IMR-90 (cell line): ENCODE results near the gene NDRG4. TPM values are rescaled to one million over a fixed set of nuclear protein-coding genes. Genes with fewer than 3 reads are reported as not detected.

ENCODE experiments used
- ATAC-seq: fragments of 200-7000 bp; cut with Tn5 transposase; 2 replicates; pipeline ENCODE4 v1.9.1; 2020; ENCODE audit warnings: low read depth, mild to moderate bottlenecking, moderate library complexity
- BruUV-seq: library from RNA; stranded (reverse); fragments of 400-500 nt; replicated peaks from 2 replicates; lab custom pipeline; 2021; lab: Mats Ljungman, UMichigan
- CTCF ChIA-PET: fragments of 300-600 bp; formaldehyde crosslinking; extraction: SDS; loops from one replicate; lab custom pipeline; 2021; ENCODE audit warnings: antibody characterized with exemption; lab: Yijun Ruan, JAX
- POLR2A ChIA-PET: fragments of 300-600 bp; sonication (Branson Sonifier 250); formaldehyde crosslinking; loops from one replicate; lab custom pipeline; 2022; ENCODE audit warnings: antibody characterized with exemption; ENCODE audit not compliant: unreplicated experiment; lab: Charles Lee
- DNase-seq: peaks from one replicate; pipeline ENCODE4 v3.0.0; 2013
- H2AFZ ChIP-seq: replicated peaks from 2 replicates; pipeline ENCODE3; 2013; ENCODE audit warnings: low read length, mild to moderate bottlenecking; ENCODE audit not compliant: poor library complexity
- H2AK5ac ChIP-seq: 2 replicates; pipeline ENCODE4 v1.6.1; 2013; ENCODE audit warnings: low read depth, low read length, inconsistent platforms
- H2AK9ac ChIP-seq: replicated peaks from 2 replicates; pipeline ENCODE3; 2013; ENCODE audit warnings: mild to moderate bottlenecking, low read depth, low read length, moderate library complexity; ENCODE audit not compliant: poor library complexity
- H2BK120ac ChIP-seq: 2 replicates; pipeline ENCODE4 v1.6.1; 2013; ENCODE audit warnings: low read depth, low read length, inconsistent platforms
- H2BK15ac ChIP-seq: 3 replicates; pipeline ENCODE4 v1.6.1; 2013; ENCODE audit warnings: low read depth, low read length, inconsistent platforms
- H2BK20ac ChIP-seq: 2 replicates; pipeline ENCODE4 v1.6.1; 2013; ENCODE audit warnings: low read depth, mild to moderate bottlenecking, inconsistent platforms, low read length, moderate library complexity
- H2BK5ac ChIP-seq: 2 replicates; pipeline ENCODE4 v1.6.1; 2013; ENCODE audit warnings: mild to moderate bottlenecking, low read depth, low read length, inconsistent platforms; ENCODE audit not compliant: poor library complexity, severe bottlenecking
- H3K14ac ChIP-seq: replicated peaks from 2 replicates; pipeline ENCODE4 v1.6.1; 2013; ENCODE audit warnings: low read depth, low read length, inconsistent platforms
- H3K18ac ChIP-seq: 2 replicates; pipeline ENCODE4 v1.6.1; 2013; ENCODE audit warnings: low read depth, low read length, control low read depth
- H3K23ac ChIP-seq: 2 replicates; pipeline ENCODE4 v1.6.1; 2013; ENCODE audit warnings: low read depth, low read length, inconsistent platforms
- H3K27ac ChIP-seq: 2 replicates; pipeline ENCODE4 v1.5.1; 2013; ENCODE audit warnings: mild to moderate bottlenecking, control low read depth, low read length; ENCODE audit not compliant: insufficient read depth
- H3K27me3 ChIP-seq: 2 replicates; pipeline ENCODE4 v1.6.1; 2013; ENCODE audit warnings: low read length; ENCODE audit not compliant: control insufficient read depth, insufficient read depth
- H3K36me3 ChIP-seq: 2 replicates; pipeline ENCODE4 v1.6.1; 2013; ENCODE audit warnings: low read length, mixed read lengths; ENCODE audit not compliant: control insufficient read depth, insufficient read depth
- H3K4ac ChIP-seq: 2 replicates; pipeline ENCODE4 v1.6.1; 2013; ENCODE audit warnings: low read depth, low read length, inconsistent platforms
- H3K4me1 ChIP-seq: 2 replicates; pipeline ENCODE4 v1.6.1; 2013; ENCODE audit warnings: low read length, mixed read lengths; ENCODE audit not compliant: control insufficient read depth, insufficient read depth
- H3K4me2 ChIP-seq: 2 replicates; pipeline ENCODE4 v1.6.1; 2013; ENCODE audit warnings: low read depth, mild to moderate bottlenecking, control low read depth, low read length, moderate library complexity
- H3K4me3 ChIP-seq: 2 replicates; pipeline ENCODE4 v1.5.1; 2013; ENCODE audit warnings: low read depth, mild to moderate bottlenecking, control low read depth, low read length, moderate library complexity; ENCODE audit not compliant: insufficient read depth
- H3K56ac ChIP-seq: 2 replicates; pipeline ENCODE4 v1.6.1; 2013; ENCODE audit warnings: low read length, inconsistent platforms; ENCODE audit not compliant: insufficient read depth; ENCODE audit errors: extremely low read depth
- H3K79me1 ChIP-seq, 2 experiments: 2 replicates each; pipeline ENCODE4 v1.6.1; 2013; ENCODE audit warnings: low read length in 2 of 2, inconsistent platforms in 1 of 2, low read depth in 1 of 2
- H3K9ac ChIP-seq: 2 replicates; pipeline ENCODE4 v1.6.1; 2013; ENCODE audit warnings: low read depth, low read length, control low read depth
- H3K9me1 ChIP-seq: 2 replicates; pipeline ENCODE4 v1.6.1; 2013; ENCODE audit warnings: low read length, inconsistent platforms; ENCODE audit not compliant: insufficient read depth
- H3K9me3 ChIP-seq: 2 replicates; pipeline ENCODE4 v1.6.1; 2013; ENCODE audit warnings: low read length; ENCODE audit not compliant: control insufficient read depth, insufficient read depth
- H4K20me1 ChIP-seq: 2 replicates; pipeline ENCODE4 v1.6.1; 2013; ENCODE audit warnings: low read length, inconsistent platforms; ENCODE audit not compliant: insufficient read depth
- H4K5ac ChIP-seq: 2 replicates; pipeline ENCODE4 v1.6.1; 2013; ENCODE audit warnings: mild to moderate bottlenecking, low read depth, low read length, control low read depth
- H4K8ac ChIP-seq, 2 experiments: 2 replicates each; pipeline ENCODE4 v1.6.1; 2013; ENCODE audit warnings: low read depth in 2 of 2, low read length in 2 of 2, control low read depth in 1 of 2, inconsistent platforms in 1 of 2
- H4K91ac ChIP-seq: 2 replicates; pipeline ENCODE4 v1.6.1; 2013; ENCODE audit warnings: low read depth, low read length, inconsistent platforms; ENCODE audit not compliant: insufficient read depth
- CHD1 ChIP-seq: IDR thresholded peaks from 2 replicates; pipeline ENCODE4 v1.6.1; 2012; ENCODE audit warnings: low read depth, low read length, improper control_type of control experiment
- WGBS, 2 experiments: methylation state at CpG; one replicate each; pipeline versions ENCODE4 v1.1.5 to v1.1.7; 2013; ENCODE audit warnings: missing lambda C conversion rate in 2 of 2; ENCODE audit not compliant: insufficient read length in 1 of 2; ENCODE audit errors: extremely low coverage in 2 of 2; 5-methylcytosine and 5-hydroxymethylcytosine counted together
- dilution Hi-C: fragments of 300-500 bp; cut with HindIII; formaldehyde crosslinking; loops from one replicate; pipeline ENCODE4 v1.14.3; 2018; ENCODE audit warnings: low sequenced_read_pairs; ENCODE audit not compliant: unreplicated experiment
- in situ Hi-C: fragments of 300-500 bp; cut with MboI; formaldehyde crosslinking; loops from 3 replicates; pipeline ENCODE4 v1.14.3; 2019; ENCODE audit warnings: low sequenced_read_pairs, inconsistent platforms, mixed read lengths
- intact Hi-C: fragments of 100-400 bp; cut with micrococcal nuclease; formaldehyde crosslinking; loops from 2 replicates; pipeline ENCODE4 v1.10.0; 2022
- polyA plus RNA-seq, 3 experiments: library from polyadenylated mRNA; depleted of rRNA; stranded (reverse); fragments of >200 nt; gene quantifications; 2 replicates each; pipeline ENCODE4 v1.2.3, GENCODE V29; 2012; ENCODE audit warnings: low replicate concordance in 1 of 3
- total RNA-seq: library from RNA; depleted of rRNA; stranded (reverse); fragments of >200 nt; gene quantifications from 2 replicates; pipeline ENCODE4 v1.2.3, GENCODE V29; 2012

NDRG4 gene
- total and polyA plus RNA-seq, 2 of the 4 experiments (the other 2 are of a cell fraction) = 10.9 to 23.5 TPM

- POLR2A ChIA-PET = no interaction called here
- Histone ChIP-seq H3K14ac (no peak overlapping the region), H3K27ac (peak overlapping the region; percentile 16; the same call in 1 of the 2 replicates), H3K4me3 (peak overlapping the region; percentile 42), H2AK9ac (peak overlapping the region; percentile 89), H2BK120ac (no peak overlapping the region), H3K9ac (peak overlapping the region; percentile 68), H2BK5ac (no peak overlapping the region), H3K23ac (no peak overlapping the region), H4K20me1 (no peaks in the 10 kb centered on the region), H2BK15ac (no peak overlapping the region), H3K27me3 (no peaks in the 10 kb centered on the region; the same call in 1 of the 2 replicates), H4K8ac (peak overlapping the region; percentile 50 to 51; a peak in 3 of 4 replicates), H3K9me1 (0 out of 2 replicates have a peak, but pooled peaks cover 4% of the 10 kb centered on the region), H3K4me2 (peak overlapping the region; percentile 79), H3K9me3 (no peaks in the 10 kb centered on the region), H3K56ac (0 out of 2 replicates have a peak overlapping the region, but pooled peaks have one; percentile 1), H2AFZ (peak overlapping the region; percentile 88), H3K4me1 (peaks cover 7% of the 10 kb centered on the region; the same call in 1 of the 2 replicates), H4K5ac (no peak overlapping the region), H3K18ac (no peak overlapping the region), H3K4ac (peak overlapping the region; percentile 33; the same call in 1 of the 2 replicates), H2AK5ac (peak overlapping the region; percentile 67; the same call in 1 of the 2 replicates), H2BK20ac (no peak overlapping the region), H3K79me1 (0 out of 4 replicates have a peak, but pooled peaks cover 0 to 7% of the 10 kb centered on the region in 2 experiments), H4K91ac (peak overlapping the region; percentile 26; the same call in 1 of the 2 replicates), H3K36me3 (0 out of 2 replicates have a peak, but pooled peaks cover 3% of the 10 kb centered on the region)
- DNase-seq = no peak
- no TSS peak for BruUV-seq
- WGBS, 2 experiments = 18% methylated on average over 10 of the region's 36 CpGs; no CpG with 5 or more reads in 1 of the 2 experiments
- TF ChIP-seq CHD1 = no peak
- ATAC-seq = peak; percentile 15
- in situ Hi-C loops = no loop called here
- intact Hi-C loops = no loop called here
- CTCF ChIA-PET = interaction anchor here (0.6 to 1.1 kb wide), 2 partner anchors 11 to 13 kb away, joined by 3 read pairs; no protein-coding TSS in a partner anchor
- dilution Hi-C loops = no loop called here
These were observed 693 bp downstream of the NDRG4 start for GRCh38 chr16:58500430-58501241.
